HG03280 (cell line): ENCODE results near the gene SLC43A1.
"Not testable (repeated sequence)": the region's sequence is repeated elsewhere in the genome, so short reads cannot be mapped to it uniquely, and the experiment has no call there.

Experiments used
- ATAC-seq: cut with Tn5 transposase; IDR thresholded peaks from one replicate; pipeline ENCODE4 v1.9.1; 2021; ENCODE audit warnings: mild to moderate bottlenecking, moderate library complexity; ENCODE audit not compliant: unreplicated experiment

The SLC43A1 gene

GRCh38 chr11:57515332-57516060 lies at the start of gene SLC43A1:
Gene SLC43A1, minus strand, starts transcription at chr11:57515702. Its CDS starts 1,591 bp downstream, at chr11:57514111.
- ATAC-seq, result peak; percentile 51

- no peak for ATAC-seq
These were observed 47.1 kb upstream of the SLC43A1 start for GRCh38 chr11:57562596-57562995.

GRCh38 chr11:57560146-57560545 lies 44.6 kb upstream of the SLC43A1 start:
- no peak for ATAC-seq

GRCh38 chr11:57556041-57556440 lies 40.5 kb upstream of the SLC43A1 start:
- no peak for ATAC-seq

GRCh38 chr11:57555393-57555792 lies 39.9 kb upstream of the SLC43A1 start:
- ATAC-seq, result no peak

- no peak for ATAC-seq
These were observed 37.0 kb upstream of the SLC43A1 start for GRCh38 chr11:57552479-57552878.

GRCh38 chr11:57551941-57552340 lies 36.4 kb upstream of the SLC43A1 start:
- ATAC-seq, result no peak

- ATAC-seq, result no peak
These were observed 34.5 kb upstream of the SLC43A1 start for GRCh38 chr11:57549983-57550382.

GRCh38 chr11:57547854-57548377 lies 32.4 kb upstream of the SLC43A1 start:
- ATAC-seq, result peak; percentile 78

GRCh38 chr11:57546869-57547475 lies 31.5 kb upstream of the SLC43A1 start:
- ATAC-seq, result peak; percentile 61

- ATAC-seq, result no peak
These were observed 30.9 kb upstream of the SLC43A1 start for GRCh38 chr11:57546451-57546850.

- ATAC-seq, result no peak
These were observed 30.4 kb upstream of the SLC43A1 start for GRCh38 chr11:57545883-57546282.

- no peak for ATAC-seq
These were observed 29.1 kb upstream of the SLC43A1 start for GRCh38 chr11:57544566-57544965.

GRCh38 chr11:57543593-57543992 lies 28.1 kb upstream of the SLC43A1 start:
- no peak for ATAC-seq

- no peak for ATAC-seq
These were observed 27.1 kb upstream of the SLC43A1 start for GRCh38 chr11:57542582-57542981.

- no peak for ATAC-seq
These were observed 25.7 kb upstream of the SLC43A1 start for GRCh38 chr11:57541169-57541568.

GRCh38 chr11:57539342-57539741 lies 23.8 kb upstream of the SLC43A1 start:
- ATAC-seq, result no peak

- ATAC-seq, result no peak
These were observed 21.6 kb upstream of the SLC43A1 start, which contains the start of gene SMTNL1 for GRCh38 chr11:57536947-57537619. Gene SMTNL1, plus strand, starts transcription at chr11:57537595. Its CDS starts 5,048 bp downstream, at chr11:57542643.

- not testable (repeated sequence) for ATAC-seq
These were observed 18.9 kb upstream of the SLC43A1 start for GRCh38 chr11:57534449-57534848.

- peak; percentile 98 for ATAC-seq
These were observed 15.3 kb upstream of the SLC43A1 start, which contains the start of gene TIMM10 for GRCh38 chr11:57530596-57531507. Gene TIMM10, minus strand, starts transcription at chr11:57530754. Its CDS starts 565 bp downstream, at chr11:57530189.
